Stimulated activated naive CD8-positive, alpha-beta T cell treated with anti-CD3 and anti-CD28 coated beads, Interleukin-15, Interleukin-2, amounts not matched to agents 100 U/mL and 50 U/mL, for 24 hours (primary cell): ENCODE data around the gene RYK.
"Not testable (repeated sequence)": the region's sequence is repeated elsewhere in the genome, so short reads cannot be mapped to it uniquely, and the experiment has no call there.

Experiments
- ATAC-seq: fragments of 150-1000 bp; cut with Tn5 transposase; one replicate; pipeline ENCODE4 v1.10.0; 2021
- DNase-seq: peaks from one replicate; pipeline ENCODE4 v3.0.0; 2021

Gene RYK

DNA sequence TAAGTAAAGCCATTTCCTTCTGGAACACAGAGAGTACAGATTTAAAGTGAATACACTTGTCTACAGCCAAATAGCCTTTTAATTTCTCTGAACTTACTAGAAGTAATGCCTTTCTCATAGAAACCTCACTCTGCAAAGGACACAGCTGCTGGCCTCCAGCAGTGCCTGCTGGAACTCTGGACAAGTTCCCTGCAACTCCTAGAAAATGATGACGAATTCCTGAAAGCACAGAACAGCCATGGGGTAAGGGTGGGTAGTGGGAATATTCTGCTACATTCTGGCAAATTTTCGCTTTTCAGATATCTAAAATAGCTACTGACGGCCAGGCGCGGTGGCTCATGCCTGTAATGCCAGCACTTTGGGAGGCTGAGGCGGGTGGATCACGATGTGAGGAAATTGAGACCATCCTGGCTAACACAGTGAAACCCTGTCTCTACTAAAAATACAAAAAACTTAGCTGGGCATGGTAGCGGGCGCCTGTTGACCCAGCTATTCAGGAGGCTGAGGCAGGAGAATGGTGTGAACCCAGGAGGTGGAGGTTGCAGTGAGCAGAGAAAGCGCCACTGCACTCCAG, 34.4 kb downstream of the RYK start:
- ATAC-seq (no peak), DNase-seq (no peak)

DNA sequence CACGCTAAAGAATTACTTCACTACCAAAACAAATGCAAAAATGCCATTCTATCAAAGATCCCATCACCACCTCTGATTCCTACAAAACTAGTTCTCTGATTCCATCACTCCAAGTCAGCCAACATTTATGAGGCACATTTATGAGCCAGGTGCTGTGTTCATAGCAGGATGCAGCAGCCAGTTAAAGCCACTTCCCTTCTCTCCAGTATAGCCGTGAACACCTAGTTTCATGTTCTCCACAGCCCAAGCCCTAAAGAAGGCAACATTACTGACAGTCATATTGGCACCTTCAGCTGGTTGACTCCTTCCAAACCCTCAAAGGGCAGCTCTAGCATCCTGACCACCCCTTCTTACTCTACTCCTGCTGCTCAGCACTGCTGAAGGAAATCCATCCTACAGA, 36.4 kb downstream of the RYK start:
- ATAC-seq (peak; percentile 34), DNase-seq (no peak)

DNA sequence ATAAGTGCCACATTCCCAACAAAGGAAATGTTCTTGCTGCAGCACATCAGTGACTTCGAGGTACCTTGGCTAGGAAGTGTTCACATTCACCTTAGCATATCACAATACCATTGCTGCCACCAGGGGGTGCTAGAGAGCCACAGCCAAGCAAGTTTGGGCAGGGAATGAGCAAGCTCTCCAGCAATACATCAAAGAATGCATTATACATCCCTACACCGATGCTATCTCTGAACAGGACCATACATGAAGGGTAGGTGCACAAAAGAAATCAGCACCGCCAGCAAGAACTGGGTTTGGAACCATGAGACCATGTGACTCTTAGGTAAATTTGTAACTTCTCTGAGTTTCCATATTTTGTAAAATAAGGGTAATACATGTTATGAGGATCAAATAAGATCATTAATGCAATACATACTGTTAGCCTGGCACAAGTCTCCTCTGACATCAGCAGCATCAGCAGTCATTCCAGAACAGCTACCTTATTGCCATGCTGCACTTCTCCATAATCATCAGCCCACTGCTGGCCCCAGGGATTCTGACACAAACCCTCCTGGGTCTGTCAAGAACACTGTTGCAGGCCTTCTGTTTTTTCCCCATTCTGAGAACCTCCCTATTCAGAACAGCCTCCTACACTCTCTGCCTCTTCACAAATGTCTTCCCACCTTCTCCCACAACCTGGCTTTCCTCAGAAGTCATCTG, 37.5 kb downstream of the RYK start:
- DNase-seq (peak; percentile 93), ATAC-seq (peak; percentile 87)

DNA sequence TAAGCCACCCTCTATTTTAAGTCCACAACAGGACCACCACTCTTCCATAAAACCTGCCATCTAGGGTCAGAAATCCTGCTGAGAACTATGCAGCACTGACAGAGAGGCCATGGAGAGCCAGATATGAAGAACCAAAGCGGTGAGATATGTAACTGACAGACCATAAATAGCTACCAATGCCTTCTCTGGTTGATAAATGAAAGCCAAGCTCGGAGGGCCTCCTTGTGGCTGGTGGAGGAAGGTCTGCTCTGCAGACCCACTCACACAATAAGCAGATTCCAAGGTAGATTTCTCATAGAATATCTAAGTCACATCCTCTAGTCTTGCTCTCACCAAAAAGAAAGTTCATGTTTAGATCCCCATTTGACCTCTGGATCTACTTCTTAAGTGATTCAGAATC, 38.9 kb downstream of the RYK start:
- DNase-seq, result no peak
- no peak for ATAC-seq

DNA sequence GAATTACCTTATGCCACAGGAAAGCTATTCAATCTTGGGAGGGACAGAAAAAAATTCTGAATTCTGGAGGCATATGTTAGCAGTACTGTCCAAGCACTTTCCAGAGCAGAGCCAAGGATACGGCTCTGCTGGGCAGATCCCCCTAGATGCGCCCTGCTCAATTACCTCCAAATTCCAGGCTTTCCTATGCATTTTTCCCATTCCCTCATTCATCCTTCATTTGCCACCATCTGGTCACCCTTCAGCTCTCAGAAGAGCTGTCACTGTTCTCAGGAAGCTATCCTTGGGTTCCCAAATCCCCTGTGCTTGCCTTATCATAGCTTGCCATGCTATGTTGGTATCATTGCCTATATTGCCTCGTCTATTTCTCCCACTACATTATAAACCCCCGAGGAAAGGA, 45.2 kb downstream of the RYK start:
- no peak for ATAC-seq

DNA sequence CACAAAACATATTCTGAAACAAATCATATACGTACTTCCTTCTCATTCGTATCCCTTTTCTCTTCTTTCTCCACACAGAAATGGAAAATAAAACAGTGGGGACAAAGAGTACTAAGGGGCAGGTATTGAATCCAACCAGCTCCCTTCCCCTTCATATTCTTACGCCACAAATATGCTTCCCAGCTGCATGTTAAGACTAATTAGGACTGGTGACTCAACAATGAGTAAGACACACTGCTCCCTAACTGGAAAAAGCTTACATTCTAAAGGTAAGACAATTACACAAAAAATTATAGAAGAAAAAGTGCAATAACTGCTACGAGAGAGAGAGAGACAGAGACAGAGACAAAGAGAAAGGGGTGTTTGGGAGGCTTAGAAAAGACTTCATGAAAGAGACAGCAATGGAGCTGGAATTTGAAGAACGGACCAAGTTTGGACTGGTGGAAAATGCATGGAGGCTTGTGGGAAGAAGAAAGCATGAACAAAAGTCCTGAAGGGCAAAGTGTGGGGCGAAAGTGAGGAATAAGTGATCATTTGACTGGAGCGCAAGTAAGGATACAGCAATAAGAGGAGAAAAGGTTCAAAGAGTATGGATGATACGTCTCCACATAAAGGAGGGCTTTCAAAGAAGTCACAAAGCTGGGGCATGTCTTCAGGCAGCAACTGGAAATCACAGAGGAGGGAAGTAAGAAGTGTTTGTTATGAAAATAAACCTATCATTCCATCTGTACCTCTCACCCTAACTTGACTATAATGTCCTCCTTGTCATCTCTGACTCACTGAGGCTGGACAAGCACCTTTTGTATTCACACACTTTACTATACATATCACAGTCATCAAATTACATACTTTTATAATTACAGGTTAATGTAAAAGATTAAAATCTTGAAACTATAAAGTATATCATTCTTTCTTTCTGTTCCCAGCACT, 49.2 kb downstream of the RYK start:
- ATAC-seq (no peak), DNase-seq (no peak)

More for the DNA sequence above, 45.2 kb downstream of the RYK start:
- DNase-seq, result no peak

DNA sequence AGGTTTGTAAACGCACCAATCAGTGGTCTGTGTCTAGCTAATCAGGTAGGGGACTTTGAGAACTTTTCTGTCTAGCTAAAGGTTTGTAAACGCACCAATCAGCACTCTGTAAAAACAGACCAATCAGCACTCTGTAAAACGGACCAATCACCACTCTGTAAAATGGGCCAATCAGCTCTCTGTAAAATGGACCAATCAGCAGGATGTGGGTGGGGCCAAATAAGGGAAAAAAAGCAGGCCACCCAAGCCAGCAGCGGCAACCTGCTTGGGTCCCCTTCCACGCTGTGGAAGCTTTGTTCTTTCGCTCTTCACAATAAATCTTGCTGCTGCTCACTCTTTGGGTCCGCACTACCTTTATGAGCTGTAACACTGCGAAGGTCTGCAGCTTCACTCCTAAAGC, 50.8 kb downstream of the RYK start:
- ATAC-seq, DNase-seq: not testable (repeated sequence)

DNA sequence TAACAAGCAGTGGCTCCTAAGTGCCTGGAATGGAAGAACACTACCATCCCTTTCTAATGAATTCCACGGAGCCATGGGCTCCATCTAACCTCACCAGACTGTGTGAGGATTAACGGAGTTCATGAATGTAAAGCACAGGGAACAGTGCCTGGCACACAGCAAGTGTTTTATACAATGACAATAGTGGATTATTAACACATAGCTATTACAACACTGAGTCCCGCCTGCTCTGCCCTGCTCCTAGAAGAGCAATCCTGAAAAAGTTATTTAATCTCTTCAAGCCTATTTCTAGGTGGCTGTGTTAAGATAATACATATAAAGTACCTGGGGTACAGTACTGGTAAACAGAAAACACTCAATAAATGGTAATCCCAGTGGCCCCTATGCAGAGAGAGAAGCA, 51.4 kb downstream of the RYK start:
- no peak for ATAC-seq

DNA sequence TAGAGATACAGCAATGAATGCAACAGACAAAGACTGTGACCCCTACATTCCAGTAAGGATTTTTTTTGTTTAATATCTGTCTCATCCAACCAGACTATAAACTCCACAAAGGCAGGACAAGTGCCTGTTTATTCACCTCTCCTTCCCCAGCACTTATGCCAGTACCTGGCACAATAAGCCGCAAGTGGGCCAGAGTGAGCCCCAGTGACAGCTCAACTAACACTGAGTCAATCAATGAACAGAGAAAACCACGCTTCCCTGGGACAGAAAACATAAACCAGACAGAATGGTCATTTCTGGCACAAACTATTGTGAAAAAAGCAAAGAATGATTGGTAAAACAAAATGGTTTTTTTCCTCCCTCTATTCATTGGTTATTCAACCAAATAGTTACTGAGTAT, 52.2 kb downstream of the RYK start:
- peak; percentile 35 for ATAC-seq
- DNase-seq, result no peak

More for the DNA sequence above, 51.4 kb downstream of the RYK start:
- DNase-seq, result no peak

DNA sequence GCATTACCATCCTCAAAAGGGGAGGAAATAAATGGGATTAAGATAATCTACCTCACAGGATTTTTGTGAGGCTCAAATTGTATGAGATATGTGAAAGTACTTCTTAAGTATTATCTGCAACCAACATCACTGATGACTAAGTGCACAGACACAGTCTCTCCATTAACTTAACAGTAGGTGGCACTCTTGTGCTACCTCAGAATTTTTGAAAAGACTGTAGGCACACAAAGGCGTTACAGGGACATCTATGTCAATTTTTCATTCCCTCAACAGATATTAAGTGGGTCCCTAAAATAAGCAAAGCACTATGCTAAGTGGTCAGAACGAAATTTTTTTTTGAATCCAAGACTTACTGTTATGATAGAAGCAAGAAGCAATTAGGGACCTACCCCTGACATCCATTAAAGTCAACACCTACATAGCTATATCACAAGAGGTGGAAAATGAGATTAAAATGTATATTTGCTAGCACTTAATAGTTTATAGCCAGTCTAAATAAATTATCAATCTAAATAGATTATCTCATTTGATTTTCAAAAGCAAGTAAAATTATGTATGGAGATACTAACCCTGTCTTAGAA, 52.9 kb downstream of the RYK start:
- DNase-seq, result no peak
- ATAC-seq, result peak; percentile 81

DNA sequence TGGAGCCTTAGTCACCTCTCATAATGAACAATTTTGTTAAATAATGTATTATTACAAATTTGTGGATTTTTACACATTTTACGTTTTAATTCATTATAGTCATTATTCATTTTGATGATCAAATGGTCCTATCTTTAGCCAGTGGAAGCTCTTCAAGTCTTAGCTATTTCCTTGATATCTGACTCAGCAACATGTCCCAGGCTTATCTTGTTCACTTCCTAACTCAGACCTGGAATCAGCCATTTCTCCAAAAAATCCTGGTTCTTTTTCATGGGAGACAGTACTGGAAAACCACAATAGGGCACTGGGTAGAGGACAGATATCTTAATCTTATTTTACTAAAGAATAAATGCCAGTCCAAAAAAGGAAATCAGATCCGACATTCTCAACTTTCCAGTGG, 56.4 kb downstream of the RYK start:
- ATAC-seq, result no peak
- no peak for DNase-seq

DNA sequence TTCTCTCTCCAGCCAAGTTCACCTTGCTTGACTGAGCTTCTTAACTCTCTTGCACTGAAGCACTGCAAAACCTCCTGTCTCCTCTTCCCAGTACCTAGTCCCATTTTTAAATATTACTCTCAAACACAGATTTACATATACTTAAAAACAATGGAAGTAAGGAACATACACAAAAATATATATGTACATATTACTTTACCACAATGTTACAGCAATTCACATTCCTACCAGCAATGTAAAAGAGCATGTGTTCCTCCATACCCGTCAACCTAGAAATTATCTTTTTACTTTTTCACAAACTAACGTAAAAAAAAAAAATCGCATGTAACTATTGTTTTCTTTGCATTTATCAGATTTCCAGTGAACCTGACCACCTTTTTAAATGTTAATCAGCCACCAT, 60.4 kb downstream of the RYK start:
- ATAC-seq (no peak), DNase-seq (no peak)

DNA sequence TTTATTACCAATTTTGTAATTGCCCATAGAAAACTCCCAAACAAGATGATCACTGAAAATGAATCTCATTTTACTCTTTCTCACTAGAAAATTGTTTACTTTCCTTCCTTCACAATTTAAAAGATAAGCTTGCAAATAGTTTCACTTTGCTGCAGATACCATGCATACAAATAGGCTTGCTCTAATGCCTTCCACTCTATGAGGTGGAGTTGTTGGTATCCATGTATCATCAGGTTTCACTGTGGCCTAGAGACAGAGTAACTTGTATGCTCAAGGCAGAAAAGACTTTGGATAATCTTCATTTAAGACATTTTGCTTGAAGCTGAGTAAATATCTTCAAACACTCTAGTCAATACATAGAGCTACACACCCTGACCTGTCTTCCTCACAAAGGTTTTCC, 60.8 kb downstream of the RYK start:
- ATAC-seq, result no peak

DNA sequence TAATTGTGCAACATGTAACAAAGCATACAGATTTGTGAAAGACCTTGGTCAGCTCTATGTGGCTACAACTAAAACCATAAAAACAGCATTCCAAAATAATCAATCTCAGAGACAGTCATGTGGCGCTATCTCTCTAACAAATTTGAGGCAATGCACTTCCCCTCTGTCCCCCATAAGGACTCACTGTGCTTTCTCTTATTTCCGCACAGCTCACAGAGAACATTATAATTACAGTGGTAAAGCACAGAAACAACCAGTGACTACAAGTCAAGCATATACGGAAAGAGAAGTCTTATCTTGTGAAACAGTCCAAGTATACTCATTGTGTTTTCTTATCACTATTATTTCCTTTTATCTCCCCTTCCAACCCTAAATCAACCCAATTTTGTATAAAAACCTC, 64.3 kb downstream of the RYK start:
- ATAC-seq, result no peak
- no peak for DNase-seq

More for the DNA sequence above, 60.8 kb downstream of the RYK start:
- no peak for DNase-seq

DNA sequence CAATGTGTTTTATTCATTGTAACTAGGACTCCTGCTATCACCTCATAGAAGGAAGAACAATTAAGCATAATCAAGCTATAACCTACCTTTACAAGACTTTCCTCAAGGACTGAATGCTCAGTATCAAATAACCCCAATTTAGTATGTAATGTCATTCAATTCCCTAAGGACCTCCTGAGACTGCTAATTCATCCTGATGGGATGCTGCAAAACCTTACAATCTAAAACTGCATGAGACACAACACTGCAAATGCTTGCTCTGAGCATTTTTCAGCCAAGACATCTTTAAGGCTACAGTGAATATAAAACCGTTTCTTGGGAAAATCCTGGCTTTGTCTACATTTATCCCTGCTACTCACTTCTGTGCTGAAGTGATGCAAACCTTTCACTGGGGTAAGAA, 69.9 kb downstream of the RYK start:
- ATAC-seq, result no peak
- no peak for DNase-seq

DNA sequence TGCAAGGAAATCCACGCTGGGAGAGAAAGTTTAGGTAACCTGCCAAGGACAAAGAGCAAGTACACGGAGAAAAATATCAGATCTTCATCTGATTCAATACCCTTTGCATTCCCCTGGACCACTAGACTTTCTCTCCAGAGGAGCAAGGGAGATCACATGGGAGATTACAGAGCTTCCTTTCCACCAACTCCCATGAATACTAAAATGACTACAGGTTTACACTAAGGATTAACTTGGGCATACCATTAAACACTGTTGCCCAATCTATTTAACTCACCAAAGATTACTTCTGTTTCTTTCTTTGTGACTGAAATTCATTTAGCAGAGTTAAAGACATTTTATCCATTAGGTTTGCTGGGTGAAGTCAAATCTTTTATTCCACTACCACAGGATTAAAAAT, 71.2 kb downstream of the RYK start:
- DNase-seq, result no peak
- no peak for ATAC-seq

DNA sequence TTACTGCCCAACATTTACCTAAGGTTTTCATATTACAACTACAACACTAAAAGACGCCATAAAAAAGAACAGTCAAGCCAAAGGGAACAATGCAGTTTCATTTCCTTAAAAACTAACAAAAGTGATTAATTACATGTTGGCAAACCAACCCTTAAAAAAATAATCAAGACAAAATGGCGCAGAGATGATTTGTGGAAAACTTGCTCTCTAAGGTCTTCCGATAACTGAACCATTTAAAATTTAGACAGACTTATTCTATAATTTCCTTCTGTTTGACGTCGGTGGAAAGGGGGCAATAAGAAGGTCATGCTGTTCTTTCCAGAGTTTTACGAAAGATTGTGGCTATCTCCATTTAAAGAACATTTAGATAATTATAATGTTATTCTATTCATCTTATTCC, 87.6 kb downstream of the RYK start:
- DNase-seq (no peak), ATAC-seq (no peak)

DNA sequence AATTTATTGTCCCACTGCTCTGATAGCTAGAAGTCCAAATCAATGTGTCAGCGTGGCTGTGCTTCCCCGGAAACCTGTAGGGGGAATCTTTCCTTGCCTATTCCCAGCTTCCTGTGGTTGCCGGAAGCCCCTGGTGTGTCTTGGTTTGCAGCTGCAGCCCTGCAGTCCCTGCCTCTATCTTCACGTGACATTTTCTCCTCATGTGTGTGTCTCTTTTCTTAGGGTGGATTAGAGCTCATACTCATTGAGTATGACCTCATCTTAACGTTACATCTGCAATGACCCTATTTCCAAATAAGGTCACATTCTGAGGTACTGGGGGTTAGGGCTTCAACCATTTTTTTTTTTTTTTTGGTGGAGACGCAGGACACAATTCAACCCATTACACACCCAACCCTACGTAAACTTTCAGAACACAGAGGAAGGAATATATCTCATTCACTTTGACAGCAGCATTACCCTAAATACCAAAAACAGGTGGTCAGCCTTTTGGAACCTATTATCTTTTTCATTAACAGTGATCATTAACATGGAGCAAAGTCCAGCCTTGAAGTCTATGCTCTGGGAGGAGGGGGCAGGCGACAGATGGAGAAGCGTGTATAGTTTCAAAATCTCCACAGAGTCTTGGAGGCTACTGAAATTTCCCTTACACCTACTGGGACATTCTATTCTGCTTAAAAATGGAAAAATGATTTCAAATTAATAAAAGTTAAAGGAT, 88.6 kb downstream of the RYK start:
- DNase-seq, result no peak
- no peak for ATAC-seq

DNA sequence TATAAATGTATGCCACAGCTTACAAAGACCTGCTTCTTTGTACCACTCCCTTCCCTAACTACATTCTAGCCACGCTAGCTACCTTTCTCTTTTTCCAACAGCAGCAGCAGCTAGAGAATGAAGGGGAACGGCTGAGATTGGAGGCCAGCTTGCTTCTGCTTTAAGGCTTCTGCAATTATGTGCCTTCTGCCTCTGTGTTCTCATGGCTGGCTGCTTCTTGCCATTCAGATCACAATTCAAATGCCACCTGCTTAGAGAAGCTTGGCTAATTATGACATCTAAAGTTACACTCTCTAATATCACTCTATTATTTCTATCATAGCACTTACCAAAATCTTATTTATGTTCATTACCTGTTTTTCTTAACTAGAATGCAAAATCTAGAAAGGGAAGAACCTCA, 95.2 kb downstream of the RYK start:
- ATAC-seq (no peak), DNase-seq (no peak)

DNA sequence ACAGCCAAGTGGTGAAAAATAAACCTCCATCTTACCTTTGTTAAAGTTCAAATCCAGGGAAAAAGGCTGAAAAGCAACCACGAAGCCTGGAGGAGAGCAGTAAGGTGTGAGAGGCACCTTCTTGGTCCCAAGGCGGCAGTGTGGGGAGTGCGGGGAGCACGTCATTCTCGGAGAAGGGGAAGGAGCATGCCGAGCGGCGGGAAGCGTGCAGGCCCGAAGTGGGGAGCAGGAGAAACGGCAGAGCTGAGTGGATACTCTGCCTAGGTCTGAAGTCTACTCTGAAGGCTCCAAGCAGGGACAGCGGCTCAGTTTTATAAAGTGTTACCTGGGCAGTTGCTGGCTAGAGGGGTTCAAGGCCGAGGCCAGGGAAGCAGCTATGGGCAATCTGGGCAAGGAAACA, 96.9 kb downstream of the RYK start:
- no peak for ATAC-seq
- DNase-seq, result no peak

DNA sequence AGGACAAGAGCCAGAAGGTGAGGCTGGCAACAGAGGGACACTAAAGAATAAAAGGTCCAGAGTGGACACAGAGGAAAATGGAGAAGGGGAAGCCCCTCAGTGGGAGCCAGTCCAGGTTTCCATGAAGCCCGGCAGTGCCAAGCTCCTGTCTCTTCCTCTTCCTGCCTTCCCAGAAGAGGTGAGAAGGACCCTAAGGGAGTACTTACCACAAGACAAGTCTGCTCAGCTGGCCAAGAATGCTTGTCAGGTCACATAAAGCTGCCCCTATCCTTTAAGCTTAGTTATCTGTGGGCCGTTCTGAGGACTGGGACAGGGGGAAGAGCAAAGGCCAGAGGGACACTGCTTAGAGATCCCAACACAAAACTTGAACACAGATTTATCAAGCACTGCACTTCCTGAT, 100.2 kb downstream of the RYK start:
- no peak for ATAC-seq

DNA sequence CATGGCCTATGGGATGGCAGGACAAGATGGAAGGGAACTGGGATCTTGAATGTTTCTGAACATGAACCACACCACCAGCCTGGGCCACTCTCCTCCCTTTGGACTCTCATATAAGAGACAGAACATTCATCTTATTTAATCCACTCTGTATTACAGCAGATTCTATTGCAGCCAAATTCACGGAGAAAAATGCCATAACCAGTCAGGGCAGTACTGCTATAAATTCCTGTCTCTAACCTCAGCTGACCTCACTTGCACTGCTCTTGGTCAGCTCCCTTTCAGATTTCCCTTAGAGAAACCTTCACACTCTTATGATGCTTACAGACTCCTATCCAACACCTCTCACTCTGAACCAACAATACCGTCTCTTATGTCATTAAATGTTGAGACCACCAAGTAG, 101.4 kb downstream of the RYK start:
- DNase-seq (no peak), ATAC-seq (no peak)

More for the DNA sequence above, 100.2 kb downstream of the RYK start:
- no peak for DNase-seq
